DLD1 (cell line): ENCODE results near the gene KRTAP10-4.
"Not testable (repeated sequence)": the region's sequence is repeated elsewhere in the genome, so short reads cannot be mapped to it uniquely, and the experiment has no call there.

Experiments used
- in situ Hi-C: cut with HindIII; loops from 2 replicates; pipeline ENCODE4 v1.10.0; 2017; ENCODE audit warnings: low sequenced_read_pairs

The KRTAP10-4 gene

GRCh38 chr21:44593598-44594405 is 20.3 kb downstream of the KRTAP10-4 start:
- in situ Hi-C loops: no loop called here

- in situ Hi-C loops: no loop called here
Measured at GRCh38 chr21:44594406-44594916, 20.9 kb downstream of the KRTAP10-4 start.

- in situ Hi-C loops: no loop called here
Measured at GRCh38 chr21:44595524-44595923, 22.0 kb downstream of the KRTAP10-4 start.

GRCh38 chr21:44596068-44596725 is 22.7 kb downstream of the KRTAP10-4 start:
- in situ Hi-C loops: no loop called here

- in situ Hi-C loops: no loop called here
Measured at GRCh38 chr21:44598061-44598460, 24.5 kb downstream of the KRTAP10-4 start.

GRCh38 chr21:44599264-44600029 is 25.9 kb downstream of the KRTAP10-4 start:
- in situ Hi-C loops: no loop called here

GRCh38 chr21:44600118-44600978 is 26.8 kb downstream of the KRTAP10-4 start, which contains the start of gene KRTAP10-7:
TSS of gene KRTAP10-7 (plus strand) at chr21:44600597. CDS start at chr21:44600622, 25 bp downstream.
- in situ Hi-C loops: not testable (repeated sequence)

- in situ Hi-C loops: not testable (repeated sequence)
Measured at GRCh38 chr21:44601091-44601490, 27.6 kb downstream of the KRTAP10-4 start.

GRCh38 chr21:44601596-44602462 is 28.3 kb downstream of the KRTAP10-4 start:
- in situ Hi-C loops: no loop called here

- in situ Hi-C loops: no loop called here
Measured at GRCh38 chr21:44602463-44602850, 28.9 kb downstream of the KRTAP10-4 start.

GRCh38 chr21:44603109-44603875 is 29.8 kb downstream of the KRTAP10-4 start:
- in situ Hi-C loops: no loop called here

- in situ Hi-C loops: no loop called here
Measured at GRCh38 chr21:44603911-44604310, 30.4 kb downstream of the KRTAP10-4 start.

GRCh38 chr21:44606495-44606894 is 33.0 kb downstream of the KRTAP10-4 start:
- in situ Hi-C loops: no loop called here

- in situ Hi-C loops: no loop called here
Measured at GRCh38 chr21:44609193-44609592, 35.7 kb downstream of the KRTAP10-4 start.

GRCh38 chr21:44610157-44610843 is 36.8 kb downstream of the KRTAP10-4 start:
- in situ Hi-C loops: not testable (repeated sequence)

GRCh38 chr21:44611551-44611950 is 38.0 kb downstream of the KRTAP10-4 start:
- in situ Hi-C loops: no loop called here

- in situ Hi-C loops: no loop called here
Measured at GRCh38 chr21:44612029-44612486, 38.5 kb downstream of the KRTAP10-4 start, which contains the start of gene KRTAP10-8. TSS of gene KRTAP10-8 (plus strand) at chr21:44612079. CDS start at chr21:44612101, 22 bp downstream.
